MM.1S (cell line): ENCODE data around the gene VPS26A.

ENCODE experiments used
- DNase-seq: peaks from one replicate; pipeline ENCODE4 v3.0.0-alpha.2; 2015
- H2AFZ ChIP-seq: fragments of 300-600 bp; sonication (generic); 2 replicates; pipeline ENCODE4 v1.6.0; 2016; ENCODE audit warnings: antibody characterized with exemption, low read length
- H3F3A ChIP-seq: fragments of 300-600 bp; sonication (generic); 2 replicates; pipeline ENCODE4 v1.6.1; 2016; ENCODE audit warnings: mild to moderate bottlenecking, antibody characterized with exemption, low read length, moderate library complexity, mixed read lengths; ENCODE audit not compliant: insufficient read depth
- H3K27ac ChIP-seq: fragments of 300-600 bp; sonication (generic); 2 replicates; pipeline ENCODE4 v1.5.1; 2016; ENCODE audit warnings: mild to moderate bottlenecking, low read length
- H3K27me3 ChIP-seq: fragments of 300-600 bp; sonication (generic); replicated peaks from 2 replicates; pipeline ENCODE4 v1.6.0; 2016; ENCODE audit warnings: low read length; ENCODE audit not compliant: insufficient read depth
- H3K36me3 ChIP-seq: fragments of 300-600 bp; sonication (generic); replicated peaks from 2 replicates; pipeline ENCODE4 v1.6.1; 2016; ENCODE audit warnings: mild to moderate bottlenecking, low read length, mixed read lengths; ENCODE audit not compliant: insufficient read depth
- H3K4me1 ChIP-seq: fragments of 300-600 bp; sonication (generic); 2 replicates; pipeline ENCODE4 v1.6.1; 2016; ENCODE audit warnings: low read length, mixed read lengths
- H3K4me2 ChIP-seq: fragments of 300-600 bp; sonication (generic); 2 replicates; pipeline ENCODE4 v1.6.0; 2016; ENCODE audit warnings: low read depth, low read length
- H3K4me3 ChIP-seq: fragments of 300-600 bp; sonication (generic); 2 replicates; pipeline ENCODE4 v1.5.1; 2016; ENCODE audit warnings: low read length, mixed read lengths
- H3K79me2 ChIP-seq: fragments of 300-600 bp; sonication (generic); 2 replicates; pipeline ENCODE4 v1.6.1; 2016; ENCODE audit warnings: mixed run types, low read length, mixed read lengths
- H3K9ac ChIP-seq: fragments of 300-600 bp; sonication (generic); 2 replicates; pipeline ENCODE4 v1.6.1; 2016; ENCODE audit warnings: low read length, mixed read lengths
- H3K9me2 ChIP-seq: fragments of 300-600 bp; sonication (generic); replicated peaks from 2 replicates; pipeline ENCODE4 v1.6.1; 2016; ENCODE audit warnings: mild to moderate bottlenecking, low read length, mixed read lengths; ENCODE audit not compliant: insufficient read depth
- H3K9me3 ChIP-seq: fragments of 300-600 bp; sonication (generic); replicated peaks from 2 replicates; pipeline ENCODE4 v1.6.1; 2016; ENCODE audit warnings: mild to moderate bottlenecking, low read length, mixed read lengths; ENCODE audit not compliant: insufficient read depth
- H4K20me1 ChIP-seq: fragments of 300-600 bp; sonication (generic); 2 replicates; pipeline ENCODE4 v1.6.1; 2016; ENCODE audit warnings: mild to moderate bottlenecking, low read length, moderate library complexity, mixed read lengths; ENCODE audit not compliant: insufficient read depth
- CTCF ChIP-seq: fragments of 300-600 bp; sonication (generic); IDR thresholded peaks from 2 replicates; pipeline ENCODE4 v1.5.1; 2016; ENCODE audit warnings: antibody characterized with exemption, low read length, mixed read lengths
- EZH2 ChIP-seq: fragments of 300-600 bp; sonication (generic); optimal IDR thresholded peaks from 2 replicates; pipeline ENCODE3; 2017; ENCODE audit warnings: low read depth, mild to moderate bottlenecking, antibody characterized with exemption, low read length, mixed read lengths
- EZH2phosphoT487 ChIP-seq: fragments of 300-600 bp; sonication (generic); IDR thresholded peaks from 2 replicates; pipeline ENCODE4 v1.6.1; 2018; ENCODE audit warnings: antibody characterized with exemption, low read length

The VPS26A gene

DNA sequence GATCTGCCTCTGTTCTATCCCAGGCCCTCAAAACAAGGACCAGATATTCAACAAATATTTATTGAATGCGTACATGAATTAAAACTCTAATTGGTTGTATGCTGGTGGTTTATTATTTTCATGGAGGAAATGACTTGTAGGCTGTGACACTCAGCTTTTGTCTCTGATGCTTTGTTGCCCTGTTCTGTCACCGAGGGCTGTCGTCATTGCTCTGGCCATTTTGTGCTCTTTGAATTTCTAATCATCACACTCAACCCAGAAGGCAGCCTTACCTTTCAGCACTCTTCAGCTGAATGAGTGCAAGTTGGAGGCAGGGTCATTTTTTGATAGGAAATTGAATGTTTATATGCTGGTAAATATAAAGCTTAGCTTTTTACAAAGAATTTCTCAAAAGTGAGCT, 21.5 kb upstream of the VPS26A start:
- Histone ChIP-seq H3K4me3 (no peak overlapping the region), H3K9ac (no peak overlapping the region), H3K4me2 (no peak overlapping the region), H3K9me3 (no peaks in the 10 kb centered on the region), H3K9me2 (no peaks in the 10 kb centered on the region), H3K79me2 (peaks cover 54% of the 10 kb centered on the region), H4K20me1 (peaks cover 17% of the 10 kb centered on the region), H3K36me3 (peaks cover 2% of the 10 kb centered on the region; the same call in 1 of the 2 replicates), H3K27ac (no peak overlapping the region), H3F3A (no peaks in the 10 kb centered on the region; the same call in 1 of the 2 replicates), H2AFZ (no peak overlapping the region), H3K4me1 (no peaks in the 10 kb centered on the region), H3K27me3 (no peaks in the 10 kb centered on the region)
- no peak for DNase-seq
- TF ChIP-seq EZH2 (no peak), EZH2phosphoT487 (no peak), CTCF (no peak)

DNA sequence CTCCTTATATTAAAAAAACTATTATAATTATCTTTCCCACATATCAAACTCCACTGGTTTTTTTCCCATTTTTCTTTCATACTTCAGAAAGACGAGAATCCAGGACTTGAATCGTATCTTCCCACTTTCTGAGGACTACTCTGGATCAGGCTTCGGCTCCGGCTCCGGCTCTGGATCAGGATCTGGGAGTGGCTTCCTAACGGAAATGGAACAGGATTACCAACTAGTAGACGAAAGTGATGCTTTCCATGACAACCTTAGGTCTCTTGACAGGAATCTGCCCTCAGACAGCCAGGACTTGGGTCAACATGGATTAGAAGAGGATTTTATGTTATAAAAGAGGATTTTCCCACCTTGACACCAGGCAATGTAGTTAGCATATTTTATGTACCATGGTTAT, 20.2 kb upstream of the VPS26A start:
- TF ChIP-seq CTCF = no peak
- TF ChIP-seq EZH2phosphoT487 = no peak
- TF ChIP-seq EZH2 = no peak
- no peak overlapping the region for H3K4me2 ChIP-seq
- peaks cover 41% of the 10 kb centered on the region for H3K79me2 ChIP-seq
- H3K9me2 ChIP-seq = no peaks in the 10 kb centered on the region
- peaks cover 2% of the 10 kb centered on the region; the same call in 1 of the 2 replicates for H3K36me3 ChIP-seq
- H3K9ac ChIP-seq = no peak overlapping the region
- peaks cover 17% of the 10 kb centered on the region for H4K20me1 ChIP-seq
- H3K27ac ChIP-seq = no peak overlapping the region
- H3K4me3 ChIP-seq = no peak overlapping the region
- no peaks in the 10 kb centered on the region for H3K27me3 ChIP-seq
- H3F3A ChIP-seq = no peaks in the 10 kb centered on the region; the same call in 1 of the 2 replicates
- DNase-seq = no peak
- no peaks in the 10 kb centered on the region for H3K9me3 ChIP-seq
- H3K4me1 ChIP-seq = no peaks in the 10 kb centered on the region
- no peak overlapping the region for H2AFZ ChIP-seq

DNA sequence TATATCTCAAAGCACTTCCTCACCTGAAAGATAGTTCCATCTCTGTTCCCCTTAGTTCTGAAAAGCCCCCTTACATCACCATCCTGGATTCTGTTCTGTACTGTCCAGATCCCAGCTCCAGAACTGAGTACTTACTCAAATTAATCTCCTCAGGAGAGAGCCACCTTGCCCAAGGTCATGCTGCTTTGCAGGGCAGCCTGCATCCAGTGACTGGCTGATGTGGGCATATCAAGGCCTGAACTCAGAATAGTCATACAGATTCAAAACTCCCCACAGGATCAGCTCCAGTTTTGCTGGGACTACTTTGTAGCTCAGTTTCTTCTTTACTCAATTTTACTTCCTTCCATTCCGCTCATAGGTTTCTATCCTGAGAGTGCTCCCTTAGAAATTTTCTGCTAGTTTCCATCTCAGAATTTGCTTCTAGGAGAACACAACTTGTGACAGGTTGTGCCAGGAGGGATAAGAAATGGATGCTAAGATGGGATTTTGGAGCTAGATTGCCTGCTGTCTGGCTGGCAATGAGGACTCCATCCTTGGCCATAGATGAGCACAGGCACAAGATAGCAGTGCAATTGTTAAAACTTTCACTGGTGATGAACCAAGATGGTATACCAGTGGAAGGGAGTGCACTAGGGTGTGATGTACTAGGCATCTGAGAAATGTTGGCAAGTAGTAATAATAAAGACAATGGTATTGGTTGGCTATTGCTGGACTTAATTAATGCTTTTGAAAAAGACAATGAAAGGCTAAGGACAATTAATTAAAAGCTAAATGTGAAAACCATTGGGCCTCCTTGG, 18.8 kb upstream of the VPS26A start:
- Histone ChIP-seq H3K9me3 (no peaks in the 10 kb centered on the region), H2AFZ (no peak overlapping the region), H3K4me1 (no peaks in the 10 kb centered on the region), H3F3A (no peaks in the 10 kb centered on the region; the same call in 1 of the 2 replicates), H3K4me3 (no peak overlapping the region), H3K27ac (no peak overlapping the region), H3K9ac (no peak overlapping the region), H3K79me2 (peaks cover 27% of the 10 kb centered on the region), H3K9me2 (no peaks in the 10 kb centered on the region), H3K36me3 (peaks cover 2% of the 10 kb centered on the region; the same call in 1 of the 2 replicates), H3K27me3 (no peaks in the 10 kb centered on the region), H3K4me2 (no peak overlapping the region), H4K20me1 (peaks cover 17% of the 10 kb centered on the region)
- no peak for TF ChIP-seq EZH2
- TF ChIP-seq EZH2phosphoT487 = no peak
- TF ChIP-seq CTCF = no peak
- no peak for DNase-seq
